Measurements from ENCODE around the gene AZGP1.

Gene AZGP1

DNA sequence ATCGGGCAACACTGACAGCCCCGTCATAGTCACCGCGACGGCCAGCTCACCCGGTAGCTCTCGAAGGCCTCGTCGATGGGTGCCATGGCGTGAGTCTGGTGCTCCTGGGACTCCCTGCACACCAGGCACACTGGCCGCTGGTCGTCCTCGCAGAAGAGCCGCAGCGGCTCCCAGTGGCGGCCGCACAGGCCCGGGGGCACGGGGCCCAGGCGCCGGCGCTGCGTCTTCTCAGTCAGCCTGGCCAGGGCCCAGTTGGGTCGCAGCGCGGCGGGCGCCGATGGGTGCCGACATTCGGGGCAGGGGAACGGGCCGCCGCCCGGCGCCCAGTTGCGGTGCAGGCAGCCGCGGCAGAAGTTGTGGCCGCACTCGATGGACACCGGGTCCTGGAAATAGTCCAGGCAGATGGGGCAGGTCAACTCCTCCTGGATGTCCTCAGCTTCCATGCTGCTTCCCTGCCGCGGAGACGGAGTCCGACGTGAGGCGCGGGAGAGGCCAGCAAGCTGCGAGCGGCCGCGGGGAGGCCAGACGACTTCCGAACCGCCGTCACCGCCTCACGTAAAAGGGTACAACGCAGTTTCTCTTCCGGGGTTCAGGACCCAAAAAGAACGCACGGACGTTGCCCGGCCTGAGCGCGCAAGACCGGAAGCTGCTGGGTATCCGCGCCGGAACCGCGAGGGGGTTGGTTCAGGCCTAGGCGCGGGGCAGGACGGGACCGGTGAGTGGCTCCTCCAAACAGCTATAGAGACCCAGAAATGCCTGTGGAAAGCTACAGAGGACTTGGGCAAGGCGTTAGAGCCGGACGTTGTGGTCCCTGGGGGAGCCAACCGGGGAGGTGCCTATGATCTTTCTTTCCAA is 56.6 kb downstream of the AZGP1 start, which contains the start of gene TRIM4:
Gene TRIM4 (minus strand): TSS at position 572 of the 855 bp plus-strand sequence. CDS start 129 bp downstream, at position 443.
- peak within 1 kb of the TSS; percentile 89 for H3K4me3 ChIP-seq (ENCODE audit: low read depth, low read length)
- DNase-seq (ENCODE audit: low read depth): peak; percentile 71
- TF ChIP-seq, protein P1, sequence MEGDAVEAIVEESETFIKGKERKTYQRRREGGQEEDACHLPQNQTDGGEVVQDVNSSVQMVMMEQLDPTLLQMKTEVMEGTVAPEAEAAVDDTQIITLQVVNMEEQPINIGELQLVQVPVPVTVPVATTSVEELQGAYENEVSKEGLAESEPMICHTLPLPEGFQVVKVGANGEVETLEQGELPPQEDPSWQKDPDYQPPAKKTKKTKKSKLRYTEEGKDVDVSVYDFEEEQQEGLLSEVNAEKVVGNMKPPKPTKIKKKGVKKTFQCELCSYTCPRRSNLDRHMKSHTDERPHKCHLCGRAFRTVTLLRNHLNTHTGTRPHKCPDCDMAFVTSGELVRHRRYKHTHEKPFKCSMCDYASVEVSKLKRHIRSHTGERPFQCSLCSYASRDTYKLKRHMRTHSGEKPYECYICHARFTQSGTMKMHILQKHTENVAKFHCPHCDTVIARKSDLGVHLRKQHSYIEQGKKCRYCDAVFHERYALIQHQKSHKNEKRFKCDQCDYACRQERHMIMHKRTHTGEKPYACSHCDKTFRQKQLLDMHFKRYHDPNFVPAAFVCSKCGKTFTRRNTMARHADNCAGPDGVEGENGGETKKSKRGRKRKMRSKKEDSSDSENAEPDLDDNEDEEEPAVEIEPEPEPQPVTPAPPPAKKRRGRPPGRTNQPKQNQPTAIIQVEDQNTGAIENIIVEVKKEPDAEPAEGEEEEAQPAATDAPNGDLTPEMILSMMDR (IDR thresholded peaks at IDR 0.05; ENCODE audit: control insufficient read depth, extremely low read depth, insufficient read depth): peak; percentile 32

All from LNCaP clone FGC (cell line).